ENCODE results near the gene CLCN2.
"Not testable (repeated sequence)": the region's sequence is repeated elsewhere in the genome, so short reads cannot be mapped to it uniquely, and the experiment has no call there.

The CLCN2 gene

GRCh38 chr3:184344579-184345316 is 16.7 kb downstream of the CLCN2 start:
- DNase-seq = no peak

- no peak for DNase-seq
These were observed 18.1 kb downstream of the CLCN2 start for GRCh38 chr3:184343200-184343876.

GRCh38 chr3:184341925-184342324 is 19.5 kb downstream of the CLCN2 start:
- no peak for DNase-seq

- DNase-seq = not testable (repeated sequence)
These were observed 21.8 kb downstream of the CLCN2 start for GRCh38 chr3:184339451-184340135.

GRCh38 chr3:184339001-184339400 is 22.4 kb downstream of the CLCN2 start:
- no peak for DNase-seq

- no peak for DNase-seq
These were observed 22.9 kb downstream of the CLCN2 start for GRCh38 chr3:184338511-184338945.

GRCh38 chr3:184337981-184338380 is 23.4 kb downstream of the CLCN2 start:
- no peak for DNase-seq

- DNase-seq = no peak
These were observed 24.0 kb downstream of the CLCN2 start, which contains the start of gene FAM131A for GRCh38 chr3:184337399-184337714. Gene FAM131A, plus strand, starts transcription at chr3:184337600. Its CDS starts 31 bp downstream, at chr3:184337631.

GRCh38 chr3:184336547-184337398 is 24.6 kb downstream of the CLCN2 start:
- DNase-seq = no peak

- peak; percentile 89 for DNase-seq
These were observed 25.5 kb downstream of the CLCN2 start for GRCh38 chr3:184335661-184336546.

GRCh38 chr3:184335291-184335660 is 26.1 kb downstream of the CLCN2 start:
- DNase-seq = no peak

- DNase-seq = peak; percentile 61
These were observed 26.8 kb downstream of the CLCN2 start for GRCh38 chr3:184334470-184335158.

GRCh38 chr3:184333700-184334099 is 27.7 kb downstream of the CLCN2 start:
- no peak for DNase-seq

GRCh38 chr3:184333190-184333589 is 28.2 kb downstream of the CLCN2 start:
- no peak for DNase-seq

GRCh38 chr3:184332370-184333090 is 28.9 kb downstream of the CLCN2 start:
- no peak for DNase-seq

- no peak for DNase-seq
These were observed 32.9 kb downstream of the CLCN2 start for GRCh38 chr3:184328516-184328915.

GRCh38 chr3:184327171-184327570 is 34.2 kb downstream of the CLCN2 start:
- DNase-seq = no peak

- no peak for DNase-seq
These were observed 35.6 kb downstream of the CLCN2 start for GRCh38 chr3:184325715-184326369.

- DNase-seq = no peak
These were observed 36.1 kb downstream of the CLCN2 start for GRCh38 chr3:184325269-184325668.

GRCh38 chr3:184323696-184324095 is 37.7 kb downstream of the CLCN2 start:
- DNase-seq = no peak
